Activated naive CD8-positive, alpha-beta T cell treated with anti-CD3 and anti-CD28 coated beads, Interleukin-2, amount 50 U/mL, for 24 hours (primary cell): ENCODE measurements around the gene OR4E1.
"Not testable (repeated sequence)": the region's sequence is repeated elsewhere in the genome, so short reads cannot be mapped to it uniquely, and the experiment has no call there.

Experiments used
- ATAC-seq: fragments of 150-1000 bp; cut with Tn5 transposase; one replicate; pipeline ENCODE4 v1.10.0; 2021
- DNase-seq: peaks from one replicate; pipeline ENCODE4 v3.0.0; 2021
- H3K27ac Mint-ChIP-seq: one replicate; pipeline ENCODE4 v1.8.0; 2021; ENCODE audit warnings: mild to moderate bottlenecking, mixed read lengths
- H3K27me3 Mint-ChIP-seq: one replicate; pipeline ENCODE4 v1.8.0; 2021; ENCODE audit warnings: mixed read lengths
- H3K36me3 Mint-ChIP-seq: one replicate; pipeline ENCODE4 v1.8.0; 2021; ENCODE audit warnings: low read depth, mixed read lengths
- H3K4me1 Mint-ChIP-seq: one replicate; pipeline ENCODE4 v1.8.0; 2021; ENCODE audit warnings: mixed read lengths
- H3K4me3 Mint-ChIP-seq: one replicate; pipeline ENCODE4 v1.8.0; 2021; ENCODE audit warnings: mild to moderate bottlenecking, moderate library complexity, mixed read lengths
- H3K9me3 Mint-ChIP-seq: one replicate; pipeline ENCODE4 v1.8.0; 2021; ENCODE audit warnings: mixed read lengths

OR4E1 gene

GRCh38 chr14:21673718-21674117 lies at the start of gene OR4E1:
Gene OR4E1 (minus strand): TSS chr14:21673818. CDS start chr14:21670935, 2,883 bp downstream.
- Mint-ChIP-seq H3K27me3 (peaks cover 17% of the 10 kb centered on the region), H3K4me3 (no peak within 1 kb of the TSS), H3K4me1 (no peaks in the 10 kb centered on the region), H3K36me3 (peaks cover 1% of the 10 kb centered on the region), H3K27ac (no peak within 1 kb of the TSS), H3K9me3 (peaks cover 4% of the 10 kb centered on the region)
- DNase-seq (no peak), ATAC-seq (no peak)

GRCh38 chr14:21721504-21721903 lies 47.9 kb upstream of the OR4E1 start:
- ATAC-seq (no peak), DNase-seq (no peak)
- Mint-ChIP-seq H3K9me3 (no peaks in the 10 kb centered on the region), H3K4me1 (no peaks in the 10 kb centered on the region), H3K27ac (no peak overlapping the region), H3K4me3 (no peak overlapping the region), H3K27me3 (peaks cover 34% of the 10 kb centered on the region), H3K36me3 (no peaks in the 10 kb centered on the region)

- Mint-ChIP-seq H3K4me3 (no peak overlapping the region), H3K27ac (no peak overlapping the region), H3K4me1 (no peaks in the 10 kb centered on the region), H3K36me3 (no peaks in the 10 kb centered on the region), H3K9me3 (no peaks in the 10 kb centered on the region), H3K27me3 (peaks cover 28% of the 10 kb centered on the region)
- ATAC-seq (no peak), DNase-seq (no peak)
Observed at GRCh38 chr14:21719841-21720240, 46.2 kb upstream of the OR4E1 start.

- H3K4me3 Mint-ChIP-seq = peak overlapping the region; percentile 65
- ATAC-seq (peak; percentile 24), DNase-seq (no peak)
- H3K4me1 Mint-ChIP-seq = peaks cover 4% of the 10 kb centered on the region
- H3K9me3 Mint-ChIP-seq = no peaks in the 10 kb centered on the region
- H3K36me3 Mint-ChIP-seq = no peaks in the 10 kb centered on the region
- peaks cover 21% of the 10 kb centered on the region for H3K27me3 Mint-ChIP-seq
- H3K27ac Mint-ChIP-seq = no peak overlapping the region
Observed at GRCh38 chr14:21714318-21714929, 40.8 kb upstream of the OR4E1 start.

GRCh38 chr14:21712036-21712435 lies 38.4 kb upstream of the OR4E1 start:
- peak; percentile 36 for ATAC-seq
- no peak overlapping the region for H3K27ac Mint-ChIP-seq
- peaks cover 16% of the 10 kb centered on the region for H3K27me3 Mint-ChIP-seq
- H3K36me3 Mint-ChIP-seq = no peaks in the 10 kb centered on the region
- no peaks in the 10 kb centered on the region for H3K9me3 Mint-ChIP-seq
- no peak for DNase-seq
- peaks cover 4% of the 10 kb centered on the region for H3K4me1 Mint-ChIP-seq
- peak overlapping the region; percentile 65 for H3K4me3 Mint-ChIP-seq

- Mint-ChIP-seq H3K36me3 (no peaks in the 10 kb centered on the region), H3K27me3 (peaks cover 14% of the 10 kb centered on the region), H3K27ac (peak overlapping the region; percentile 10), H3K4me3 (peak overlapping the region; percentile 65), H3K9me3 (no peaks in the 10 kb centered on the region), H3K4me1 (peaks cover 4% of the 10 kb centered on the region)
- ATAC-seq (no peak), DNase-seq (no peak)
Observed at GRCh38 chr14:21711360-21711961, 37.8 kb upstream of the OR4E1 start.

- H3K27ac Mint-ChIP-seq = no peak overlapping the region
- ATAC-seq = peak; percentile 27
Observed at GRCh38 chr14:21704338-21704737, 30.7 kb upstream of the OR4E1 start.

GRCh38 chr14:21703357-21704326 lies 30.0 kb upstream of the OR4E1 start:
- Mint-ChIP-seq H3K4me1 (peaks cover 21% of the 10 kb centered on the region), H3K27me3 (peaks cover 10% of the 10 kb centered on the region), H3K36me3 (no peaks in the 10 kb centered on the region), H3K27ac (no peak overlapping the region), H3K4me3 (no peak overlapping the region), H3K9me3 (no peaks in the 10 kb centered on the region)
- ATAC-seq (peak; percentile 98), DNase-seq (no peak)

More at GRCh38 chr14:21704338-21704737, 30.7 kb upstream of the OR4E1 start:
- Mint-ChIP-seq H3K36me3 (no peaks in the 10 kb centered on the region), H3K27me3 (peaks cover 9% of the 10 kb centered on the region), H3K4me1 (peaks cover 21% of the 10 kb centered on the region), H3K4me3 (no peak overlapping the region), H3K9me3 (no peaks in the 10 kb centered on the region)
- DNase-seq = no peak

- no peak for ATAC-seq
- no peak overlapping the region for H3K27ac Mint-ChIP-seq
- no peaks in the 10 kb centered on the region for H3K36me3 Mint-ChIP-seq
- DNase-seq = no peak
- H3K4me3 Mint-ChIP-seq = no peak overlapping the region
- H3K9me3 Mint-ChIP-seq = no peaks in the 10 kb centered on the region
- H3K27me3 Mint-ChIP-seq = peaks cover 8% of the 10 kb centered on the region
- H3K4me1 Mint-ChIP-seq = peaks cover 21% of the 10 kb centered on the region
Observed at GRCh38 chr14:21702316-21702715, 28.7 kb upstream of the OR4E1 start.

GRCh38 chr14:21699551-21699950 lies 25.9 kb upstream of the OR4E1 start:
- H3K4me3 Mint-ChIP-seq = no peak overlapping the region
- no peaks in the 10 kb centered on the region for H3K36me3 Mint-ChIP-seq
- H3K9me3 Mint-ChIP-seq = no peaks in the 10 kb centered on the region
- H3K27ac Mint-ChIP-seq = no peak overlapping the region
- no peak for ATAC-seq
- H3K4me1 Mint-ChIP-seq = peaks cover 14% of the 10 kb centered on the region
- DNase-seq = no peak
- peaks cover 7% of the 10 kb centered on the region for H3K27me3 Mint-ChIP-seq

- not testable (repeated sequence) for H3K9me3 Mint-ChIP-seq, H3K4me1 Mint-ChIP-seq, H3K36me3 Mint-ChIP-seq, H3K27ac Mint-ChIP-seq, H3K4me3 Mint-ChIP-seq, ATAC-seq, DNase-seq
- peaks cover 12% of the 10 kb centered on the region for H3K27me3 Mint-ChIP-seq
Observed at GRCh38 chr14:21698538-21698937, 24.9 kb upstream of the OR4E1 start.

- not testable (repeated sequence) for H3K4me1 Mint-ChIP-seq, H3K27ac Mint-ChIP-seq, H3K9me3 Mint-ChIP-seq, ATAC-seq, H3K36me3 Mint-ChIP-seq, DNase-seq, H3K4me3 Mint-ChIP-seq
- H3K27me3 Mint-ChIP-seq = peaks cover 14% of the 10 kb centered on the region
Observed at GRCh38 chr14:21697662-21698061, 24.0 kb upstream of the OR4E1 start.

GRCh38 chr14:21694425-21694824 lies 20.8 kb upstream of the OR4E1 start:
- Mint-ChIP-seq H3K4me3 (no peak overlapping the region), H3K27ac (no peak overlapping the region), H3K4me1 (no peaks in the 10 kb centered on the region), H3K9me3 (no peaks in the 10 kb centered on the region), H3K27me3 (peaks cover 27% of the 10 kb centered on the region), H3K36me3 (no peaks in the 10 kb centered on the region)
- DNase-seq (no peak), ATAC-seq (no peak)

GRCh38 chr14:21686468-21686867 lies 12.8 kb upstream of the OR4E1 start:
- DNase-seq = no peak
- peaks cover 36% of the 10 kb centered on the region for H3K27me3 Mint-ChIP-seq
- H3K36me3 Mint-ChIP-seq = no peaks in the 10 kb centered on the region
- no peaks in the 10 kb centered on the region for H3K4me1 Mint-ChIP-seq
- no peaks in the 10 kb centered on the region for H3K9me3 Mint-ChIP-seq
- ATAC-seq = no peak
- H3K27ac Mint-ChIP-seq = no peak overlapping the region
- no peak overlapping the region for H3K4me3 Mint-ChIP-seq

- no peaks in the 10 kb centered on the region for H3K36me3 Mint-ChIP-seq
- H3K9me3 Mint-ChIP-seq = peaks cover 4% of the 10 kb centered on the region
- H3K27ac Mint-ChIP-seq = no peak overlapping the region
- no peaks in the 10 kb centered on the region for H3K4me1 Mint-ChIP-seq
- DNase-seq (no peak), ATAC-seq (no peak)
- no peak overlapping the region for H3K4me3 Mint-ChIP-seq
- peaks cover 14% of the 10 kb centered on the region for H3K27me3 Mint-ChIP-seq
Observed at GRCh38 chr14:21680072-21680471, 6.5 kb upstream of the OR4E1 start.
